ENCODE results near the gene DTX2.
"Not testable (repeated sequence)": the region's sequence is repeated elsewhere in the genome, so short reads cannot be mapped to it uniquely, and the experiment has no call there.

DTX2 gene

DNA sequence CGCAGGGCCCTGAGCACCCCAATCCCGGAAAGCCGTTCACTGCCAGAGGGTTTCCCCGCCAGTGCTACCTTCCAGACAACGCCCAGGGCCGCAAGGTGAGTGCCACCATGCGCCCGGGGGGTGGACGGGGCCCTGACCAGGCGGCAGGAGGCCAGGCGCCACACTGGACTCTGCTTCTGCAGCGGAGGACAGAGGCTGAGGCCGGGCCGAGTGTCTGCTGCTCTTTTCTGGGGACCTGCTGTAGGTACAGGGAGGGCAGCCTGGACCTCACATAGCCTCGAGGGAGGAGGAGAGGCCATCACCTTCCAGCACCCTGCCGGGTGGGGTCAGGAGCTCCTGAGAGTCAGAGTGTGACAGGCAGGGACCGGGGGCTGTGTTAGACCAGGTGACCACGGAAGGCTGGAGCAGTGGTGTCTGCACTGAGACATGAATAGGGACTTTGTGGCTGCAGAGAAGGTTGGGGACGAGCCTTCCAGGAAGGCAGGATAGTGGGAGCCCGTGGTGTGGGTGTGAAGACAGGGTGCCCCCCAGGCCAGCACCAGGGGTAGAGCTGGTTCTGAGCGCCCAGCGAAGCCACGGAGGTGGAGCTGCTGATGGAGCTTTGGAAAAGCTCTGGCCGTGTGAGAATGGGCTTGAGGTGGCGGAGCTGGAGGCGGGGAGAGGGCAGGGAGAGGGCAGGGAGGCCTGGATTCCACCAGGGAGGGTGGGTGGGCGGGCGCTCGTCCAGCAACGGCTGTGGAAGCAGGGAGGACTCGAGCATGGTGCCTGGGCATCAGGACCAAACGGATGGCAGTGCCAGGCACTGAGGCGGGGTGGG, 43.0 kb downstream of the DTX2 start:
- H3K9me3 ChIP-seq (ENCODE audit: control insufficient read depth, low read length); H3K27ac ChIP-seq (ENCODE audit: insufficient read depth, low read depth, low read length, poor library complexity, severe bottlenecking); H3K36me3 ChIP-seq (ENCODE audit: control insufficient read depth, insufficient read depth, low read length); H3K4me3 ChIP-seq (ENCODE audit: insufficient read depth, low read depth, low read length); H3K27me3 ChIP-seq (ENCODE audit: control insufficient read depth, insufficient read depth, low read length, poor library complexity, severe bottlenecking); H3K4me1 ChIP-seq (ENCODE audit: control insufficient read depth, insufficient read depth, low read length): not testable (repeated sequence)
- 87 to 88% methylated on average over 19 to 21 of the region's 33 CpGs for whole genome bisulfite sequencing, 2 experiments

DNA sequence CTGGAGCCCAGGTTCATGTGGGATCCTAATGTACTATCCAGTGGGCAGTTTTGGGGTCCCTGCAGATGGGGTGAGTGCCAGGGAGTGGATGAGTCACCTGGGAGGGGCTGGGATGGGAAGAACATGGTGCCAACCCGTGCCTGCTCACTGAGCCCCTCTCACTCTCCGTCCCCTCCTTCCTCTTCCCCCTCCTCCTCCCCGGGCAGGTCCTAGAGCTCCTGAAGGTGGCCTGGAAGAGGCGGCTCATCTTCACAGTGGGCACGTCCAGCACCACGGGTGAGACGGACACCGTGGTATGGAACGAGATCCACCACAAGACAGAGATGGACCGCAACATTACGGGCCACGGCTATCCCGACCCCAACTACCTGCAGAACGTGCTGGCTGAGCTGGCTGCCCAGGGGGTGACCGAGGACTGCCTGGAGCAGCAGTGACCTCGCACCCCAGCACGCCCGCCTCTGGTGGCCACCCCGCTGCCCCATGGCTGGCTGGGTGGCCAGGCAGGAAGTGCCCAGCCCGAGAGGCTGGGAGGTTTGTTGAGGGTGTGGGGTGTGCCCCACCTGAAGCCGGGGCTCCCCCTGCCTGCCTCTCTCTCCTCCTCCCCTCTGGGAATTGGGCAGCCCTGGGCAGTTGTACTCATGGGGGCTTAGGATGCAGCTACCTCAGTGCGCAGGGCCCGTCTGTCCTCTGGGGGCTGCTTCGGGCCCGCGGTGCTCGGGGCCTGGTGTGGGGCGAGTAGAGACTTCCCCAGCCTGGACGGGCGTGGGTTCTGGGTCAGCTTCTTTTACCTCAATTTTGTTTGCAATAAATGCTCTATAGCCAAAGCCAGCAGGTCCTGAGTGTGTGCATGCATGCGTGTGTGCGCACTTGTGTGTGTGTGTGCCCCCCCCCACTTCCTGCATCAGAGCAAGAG, 43.9 kb downstream of the DTX2 start:
- 94 to 96% methylated on average over 32 of the region's 32 CpGs for WGBS, 2 experiments
- Histone ChIP-seq H3K4me3 (ENCODE audit: insufficient read depth, low read depth, low read length) (no peak overlapping the region), H3K36me3 (ENCODE audit: control insufficient read depth, insufficient read depth, low read length) (no peaks in the 10 kb centered on the region), H3K9me3 (ENCODE audit: control insufficient read depth, low read length) (no peaks in the 10 kb centered on the region), H3K27ac (ENCODE audit: insufficient read depth, low read depth, low read length, poor library complexity, severe bottlenecking) (no peak overlapping the region), H3K27me3 (ENCODE audit: control insufficient read depth, insufficient read depth, low read length, poor library complexity, severe bottlenecking) (no peaks in the 10 kb centered on the region), H3K4me1 (ENCODE audit: control insufficient read depth, insufficient read depth, low read length) (peaks cover 2% of the 10 kb centered on the region)

GRCh38 chr7:76506081-76506440, 44.6 kb downstream of the DTX2 start:
- Histone ChIP-seq H3K27me3 (ENCODE audit: control insufficient read depth, insufficient read depth, low read length, poor library complexity, severe bottlenecking) (no peaks in the 10 kb centered on the region), H3K9me3 (ENCODE audit: control insufficient read depth, low read length) (no peaks in the 10 kb centered on the region), H3K36me3 (ENCODE audit: control insufficient read depth, insufficient read depth, low read length) (no peaks in the 10 kb centered on the region), H3K27ac (ENCODE audit: insufficient read depth, low read depth, low read length, poor library complexity, severe bottlenecking) (no peak overlapping the region), H3K4me3 (ENCODE audit: insufficient read depth, low read depth, low read length) (no peak overlapping the region), H3K4me1 (ENCODE audit: control insufficient read depth, insufficient read depth, low read length) (peaks cover 4% of the 10 kb centered on the region)
- 76% methylated on average over 5 of the region's 5 CpGs for WGBS, 2 experiments

DNA sequence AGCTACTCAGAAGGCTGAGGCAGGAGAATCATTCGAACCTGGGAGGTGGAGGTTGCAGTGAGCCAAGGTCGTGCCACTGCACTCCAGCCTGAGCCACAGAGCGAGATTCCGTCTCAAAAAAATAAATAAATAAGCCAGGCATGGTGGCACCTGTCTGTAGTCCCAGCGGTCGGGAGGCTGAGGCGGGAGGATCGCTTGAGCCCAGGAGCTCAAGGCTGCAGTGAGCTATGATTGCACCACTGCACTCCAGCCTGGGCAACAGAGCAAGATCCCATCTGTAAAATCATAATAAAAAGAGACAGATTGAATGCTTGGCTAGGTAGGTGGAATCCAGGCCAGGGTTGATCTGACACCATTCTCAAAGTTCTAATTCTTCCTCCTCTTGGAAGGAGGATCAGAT, 45.1 kb downstream of the DTX2 start:
- H3K27me3 ChIP-seq (ENCODE audit: control insufficient read depth, insufficient read depth, low read length, poor library complexity, severe bottlenecking); H3K9me3 ChIP-seq (ENCODE audit: control insufficient read depth, low read length); H3K4me3 ChIP-seq (ENCODE audit: insufficient read depth, low read depth, low read length); H3K27ac ChIP-seq (ENCODE audit: insufficient read depth, low read depth, low read length, poor library complexity, severe bottlenecking); H3K36me3 ChIP-seq (ENCODE audit: control insufficient read depth, insufficient read depth, low read length); H3K4me1 ChIP-seq (ENCODE audit: control insufficient read depth, insufficient read depth, low read length): not testable (repeated sequence)
- WGBS, 2 experiments: 91 to 97% methylated on average over 8 of the region's 8 CpGs

DNA sequence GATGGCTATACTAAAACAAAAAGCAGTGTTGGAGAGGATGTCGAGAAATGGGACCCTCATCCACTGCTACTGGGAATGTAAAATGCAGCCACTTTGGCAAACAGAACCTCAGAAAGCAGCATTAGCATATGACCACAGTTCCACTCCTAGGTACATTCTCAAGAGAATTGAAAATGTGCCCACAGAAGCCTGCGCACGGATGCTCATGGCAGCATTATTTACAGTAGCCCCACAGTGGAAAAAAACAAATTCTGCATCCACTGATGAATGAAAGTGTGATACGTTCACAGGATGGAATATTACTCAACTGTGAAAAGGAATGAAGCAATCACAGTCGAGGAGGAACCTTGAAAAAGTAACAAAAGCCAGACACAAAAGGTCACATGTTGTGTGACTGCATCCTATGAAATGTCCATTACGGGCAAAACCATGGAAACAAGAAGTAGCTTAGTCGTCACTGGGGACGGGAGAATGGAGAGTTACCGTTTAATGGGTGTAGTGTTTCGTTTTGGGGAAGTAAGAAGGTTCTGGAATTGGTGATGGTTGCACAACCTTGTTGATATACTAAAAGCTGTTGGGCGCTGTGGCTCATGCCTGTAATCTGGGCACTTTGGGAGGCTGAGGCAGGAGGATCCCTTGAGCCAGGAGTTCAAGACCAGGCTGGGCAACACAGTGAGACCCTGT, 46.4 kb downstream of the DTX2 start:
- 85 to 87% methylated on average over 11 of the region's 11 CpGs for WGBS, 2 experiments
- H3K27me3 ChIP-seq (ENCODE audit: control insufficient read depth, insufficient read depth, low read length, poor library complexity, severe bottlenecking): no peaks in the 10 kb centered on the region
- H3K4me3 ChIP-seq (ENCODE audit: insufficient read depth, low read depth, low read length): no peak overlapping the region
- H3K27ac ChIP-seq (ENCODE audit: insufficient read depth, low read depth, low read length, poor library complexity, severe bottlenecking): no peak overlapping the region
- peaks cover 4% of the 10 kb centered on the region for H3K4me1 ChIP-seq (ENCODE audit: control insufficient read depth, insufficient read depth, low read length)
- no peaks in the 10 kb centered on the region for H3K36me3 ChIP-seq (ENCODE audit: control insufficient read depth, insufficient read depth, low read length)
- no peaks in the 10 kb centered on the region for H3K9me3 ChIP-seq (ENCODE audit: control insufficient read depth, low read length)

GRCh38 chr7:76509931-76510877, 48.7 kb downstream of the DTX2 start, which contains the start of gene UPK3B:
UPK3B (plus strand) TSS chr7:76510552; CDS start chr7:76510653, 101 bp downstream.
- Histone ChIP-seq H3K4me3 (ENCODE audit: insufficient read depth, low read depth, low read length) (no peak within 1 kb of the TSS), H3K36me3 (ENCODE audit: control insufficient read depth, insufficient read depth, low read length) (no peaks in the 10 kb centered on the region), H3K9me3 (ENCODE audit: control insufficient read depth, low read length) (no peaks in the 10 kb centered on the region), H3K27me3 (ENCODE audit: control insufficient read depth, insufficient read depth, low read length, poor library complexity, severe bottlenecking) (no peaks in the 10 kb centered on the region), H3K4me1 (ENCODE audit: control insufficient read depth, insufficient read depth, low read length) (peaks cover 4% of the 10 kb centered on the region), H3K27ac (ENCODE audit: insufficient read depth, low read depth, low read length, poor library complexity, severe bottlenecking) (no peak within 1 kb of the TSS)
- WGBS, 2 experiments: 55 to 59% methylated on average over 17 of the region's 20 CpGs

DNA sequence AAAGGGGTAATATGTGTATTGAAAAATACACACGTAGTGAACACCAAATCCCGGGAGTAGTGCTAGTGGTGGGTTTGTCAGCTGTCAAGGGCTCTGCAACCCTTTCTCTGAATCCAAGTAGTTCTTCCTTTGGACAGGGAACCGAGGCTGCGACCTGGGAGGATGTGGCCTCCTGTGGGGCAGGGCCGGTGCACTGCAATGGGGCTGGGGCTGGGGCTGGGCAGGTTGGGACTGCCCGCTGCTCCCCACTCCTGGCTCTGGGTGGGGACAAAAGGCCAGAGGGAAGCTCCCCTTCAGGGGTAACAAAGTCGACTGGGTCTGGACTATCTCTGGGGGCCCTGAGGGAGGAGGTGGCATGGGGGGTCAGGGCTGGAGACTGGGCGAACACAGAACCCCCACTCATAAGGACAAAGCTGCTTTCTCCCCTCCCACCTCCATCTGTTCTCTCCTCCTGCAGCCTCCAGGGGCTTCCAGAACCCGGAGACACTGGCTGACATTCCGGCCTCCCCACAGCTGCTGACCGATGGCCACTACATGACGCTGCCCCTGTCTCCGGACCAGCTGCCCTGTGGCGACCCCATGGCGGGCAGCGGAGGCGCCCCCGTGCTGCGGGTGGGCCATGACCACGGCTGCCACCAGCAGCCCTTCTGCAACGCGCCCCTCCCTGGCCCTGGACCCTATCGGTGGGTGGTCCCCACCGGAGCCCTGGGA, 49.8 kb downstream of the DTX2 start:
- not testable (repeated sequence) for H3K27ac ChIP-seq (ENCODE audit: insufficient read depth, low read depth, low read length, poor library complexity, severe bottlenecking); H3K4me3 ChIP-seq (ENCODE audit: insufficient read depth, low read depth, low read length); H3K36me3 ChIP-seq (ENCODE audit: control insufficient read depth, insufficient read depth, low read length); H3K4me1 ChIP-seq (ENCODE audit: control insufficient read depth, insufficient read depth, low read length); H3K27me3 ChIP-seq (ENCODE audit: control insufficient read depth, insufficient read depth, low read length, poor library complexity, severe bottlenecking); H3K9me3 ChIP-seq (ENCODE audit: control insufficient read depth, low read length)
- 79 to 86% methylated on average over 11 to 13 of the region's 24 CpGs for WGBS, 2 experiments

- H3K4me1 ChIP-seq (ENCODE audit: control insufficient read depth, insufficient read depth, low read length); H3K27ac ChIP-seq (ENCODE audit: insufficient read depth, low read depth, low read length, poor library complexity, severe bottlenecking); H3K36me3 ChIP-seq (ENCODE audit: control insufficient read depth, insufficient read depth, low read length); H3K4me3 ChIP-seq (ENCODE audit: insufficient read depth, low read depth, low read length); H3K9me3 ChIP-seq (ENCODE audit: control insufficient read depth, low read length); H3K27me3 ChIP-seq (ENCODE audit: control insufficient read depth, insufficient read depth, low read length, poor library complexity, severe bottlenecking): not testable (repeated sequence)
- 96 to 100% methylated on average over 2 to 3 of the region's 31 CpGs for WGBS, 2 experiments
These were observed 50.7 kb downstream of the DTX2 start for GRCh38 chr7:76511911-76512885.
